H1 (cell line): ENCODE measurements around the gene CORO2B. TPM values are rescaled to one million over a fixed set of nuclear protein-coding genes. Genes with fewer than 3 reads are reported as not detected.

Source experiments
- CTCF ChIA-PET: fragments of 300-600 bp; sonication (Branson Sonifier 250); formaldehyde crosslinking; loops from one replicate; lab custom pipeline; 2021; ENCODE audit not compliant: partially characterized antibody; lab: Charles Lee
- POLR2A ChIA-PET: fragments of 300-600 bp; sonication (Branson Sonifier 250); formaldehyde crosslinking; loops from one replicate; lab custom pipeline; 2021; ENCODE audit warnings: inconsistent platforms; ENCODE audit not compliant: partially characterized antibody; lab: Charles Lee
- DNase-seq, 2 experiments: peaks; one replicate each; pipeline versions ENCODE4 v3.0.0 to v3.0.0-alpha.2; 2010 to 2022; ENCODE audit warnings: low spot score in 2 of 2, low read depth in 1 of 2, mixed read lengths in 1 of 2
- FAIRE-seq: peaks from 2 replicates; lab custom pipeline; 2011; peaks lifted over from hg19 to GRCh38; lab: Jason Lieb, UNC
- H2AFZ ChIP-seq: 2 replicates; pipeline ENCODE4 v1.8.1; 2012; ENCODE audit warnings: low read length, inconsistent platforms
- H2AK5ac ChIP-seq: 2 replicates; pipeline ENCODE4 v1.6.1; 2013; ENCODE audit warnings: low read depth, low read length
- H2BK120ac ChIP-seq: replicated peaks from 2 replicates; pipeline ENCODE3; 2013; ENCODE audit warnings: low read depth, low read length, inconsistent platforms
- H2BK12ac ChIP-seq: 2 replicates; pipeline ENCODE4 v1.6.1; 2013; ENCODE audit warnings: low read depth, low read length
- H2BK15ac ChIP-seq: 2 replicates; pipeline ENCODE4 v1.6.1; 2013; ENCODE audit warnings: low read length
- H2BK20ac ChIP-seq: 2 replicates; pipeline ENCODE4 v1.6.1; 2013; ENCODE audit warnings: low read length
- H2BK5ac ChIP-seq: 2 replicates; pipeline ENCODE4 v1.6.1; 2013; ENCODE audit warnings: low read depth, low read length
- H3K14ac ChIP-seq: 2 replicates; pipeline ENCODE4 v1.6.1; 2013; ENCODE audit warnings: inconsistent platforms; ENCODE audit not compliant: insufficient read length
- H3K18ac ChIP-seq: 2 replicates; pipeline ENCODE4 v1.6.1; 2013; ENCODE audit warnings: low read length; ENCODE audit errors: extremely low read depth
- H3K23ac ChIP-seq: 2 replicates; pipeline ENCODE4 v1.6.1; 2013; ENCODE audit warnings: inconsistent platforms; ENCODE audit not compliant: insufficient read length
- H3K23me2 ChIP-seq: 2 replicates; pipeline ENCODE4 v1.6.1; 2013; ENCODE audit warnings: low read depth, low read length
- H3K27ac ChIP-seq: 2 replicates; pipeline ENCODE4 v1.6.1; 2011; ENCODE audit warnings: low read depth, low read length, inconsistent platforms
- H3K27me3 ChIP-seq, 4 experiments: replicated peaks in 1 of 4; 1 replicate in 1 of 4; 2 replicates in 3 of 4; pipeline versions ENCODE4 v1.6.1 to v1.8.1; 2011 to 2013; ENCODE audit warnings: low read length in 3 of 4, mild to moderate bottlenecking in 3 of 4, inconsistent platforms in 2 of 4, mixed read lengths in 2 of 4, moderate library complexity in 1 of 4; ENCODE audit not compliant: control insufficient read depth in 3 of 4, insufficient read depth in 3 of 4; ENCODE audit errors: extremely low read depth in 1 of 4
- H3K36me3 ChIP-seq, 4 experiments: 2 replicates each; pipeline versions ENCODE4 v1.6.1 to v1.8.1; 2011 to 2013; ENCODE audit warnings: mild to moderate bottlenecking in 4 of 4, low read length in 3 of 4, moderate library complexity in 2 of 4, control low read depth in 1 of 4, inconsistent platforms in 1 of 4; ENCODE audit not compliant: insufficient read depth in 4 of 4, control insufficient read depth in 2 of 4
- H3K4ac ChIP-seq: replicated peaks from 2 replicates; pipeline ENCODE3; 2013; ENCODE audit warnings: low read length, low read depth, mixed read lengths, inconsistent platforms; ENCODE audit not compliant: insufficient read length
- H3K4me1 ChIP-seq, 4 experiments: replicated peaks in 1 of 4; 1 replicate in 1 of 4; 2 replicates in 3 of 4; pipeline versions ENCODE4 v1.6.1 to v1.8.1; 2011 to 2013; ENCODE audit warnings: low read length in 3 of 4, inconsistent platforms in 2 of 4, mixed read lengths in 1 of 4; ENCODE audit not compliant: insufficient read depth in 4 of 4, control insufficient read depth in 3 of 4
- H3K4me2 ChIP-seq, 2 experiments: 2 replicates each; pipeline versions ENCODE4 v1.6.1 to v1.8.1; 2011 to 2013; ENCODE audit warnings: low read depth in 2 of 2, low read length in 2 of 2, control low read depth in 1 of 2, inconsistent platforms in 1 of 2, mild to moderate bottlenecking in 1 of 2; ENCODE audit not compliant: insufficient read depth in 1 of 2
- H3K4me3 ChIP-seq, 4 experiments: fragments of 200-600, 300-600 bp in 1 of 4; sonication (generic), shearing (Covaris generic), sonication (Bioruptor Twin) in 1 of 4; 2 replicates each; pipeline versions ENCODE4 v1.5.1 to v1.8.1; 2011 to 2016; ENCODE audit warnings: low read length in 4 of 4, low read depth in 3 of 4, control low read depth in 2 of 4, inconsistent platforms in 2 of 4, mild to moderate bottlenecking in 2 of 4, mixed read lengths in 1 of 4, moderate library complexity in 1 of 4; ENCODE audit not compliant: insufficient read depth in 2 of 4; ENCODE audit errors: extremely low read depth in 1 of 4
- H3K56ac ChIP-seq: replicated peaks from 2 replicates; pipeline ENCODE3; 2013; ENCODE audit warnings: low read depth, mild to moderate bottlenecking, mixed read lengths, low read length, inconsistent platforms; ENCODE audit not compliant: insufficient read length
- H3K79me1 ChIP-seq: 2 replicates; pipeline ENCODE4 v1.6.1; 2013; ENCODE audit warnings: low read depth, low read length, control low read depth
- H3K79me2 ChIP-seq, 2 experiments: 2 replicates each; pipeline versions ENCODE4 v1.6.1 to v1.8.1; 2012 to 2013; ENCODE audit warnings: low read length in 2 of 2, mild to moderate bottlenecking in 2 of 2, inconsistent platforms in 1 of 2; ENCODE audit not compliant: insufficient read depth in 2 of 2, control insufficient read depth in 1 of 2
- H3K9ac ChIP-seq, 4 experiments: replicated peaks in 1 of 4; 1 replicate in 1 of 4; 2 replicates in 3 of 4; pipeline versions ENCODE4 v1.6.1 to v1.8.1; 2011 to 2013; ENCODE audit warnings: low read depth in 3 of 4, low read length in 3 of 4, control low read depth in 2 of 4, mild to moderate bottlenecking in 2 of 4, moderate library complexity in 2 of 4, inconsistent platforms in 1 of 4; ENCODE audit errors: extremely low read depth in 1 of 4
- H3K9me3 ChIP-seq, 2 experiments: 2 replicates each; pipeline versions ENCODE4 v1.6.1 to v1.8.1; 2012 to 2013; ENCODE audit warnings: mild to moderate bottlenecking in 2 of 2, moderate library complexity in 2 of 2, control low read depth in 1 of 2, inconsistent platforms in 1 of 2, low read depth in 1 of 2, low read length in 1 of 2, mixed read lengths in 1 of 2; ENCODE audit not compliant: insufficient read depth in 2 of 2
- H4K20me1 ChIP-seq, 2 experiments: replicated peaks in 1 of 2; 2 replicates each; pipeline versions ENCODE3 to v1.8.1; 2011 to 2013; ENCODE audit warnings: inconsistent platforms in 2 of 2, low read length in 2 of 2, mild to moderate bottlenecking in 1 of 2; ENCODE audit not compliant: insufficient read depth in 2 of 2, control insufficient read depth in 1 of 2
- H4K5ac ChIP-seq: 2 replicates; pipeline ENCODE4 v1.6.1; 2013; ENCODE audit warnings: low read length, low read depth, mixed read lengths, inconsistent platforms; ENCODE audit not compliant: insufficient read length
- H4K8ac ChIP-seq: 2 replicates; pipeline ENCODE4 v1.8.0; 2013; ENCODE audit warnings: mild to moderate bottlenecking, moderate library complexity, low read length, inconsistent platforms; ENCODE audit not compliant: insufficient read depth; ENCODE audit errors: extremely low read depth
- H4K91ac ChIP-seq: replicated peaks from 2 replicates; pipeline ENCODE3; 2013; ENCODE audit warnings: low read length, mixed read lengths, inconsistent platforms; ENCODE audit not compliant: insufficient read length
- BACH1 ChIP-seq: IDR thresholded peaks from 2 replicates; pipeline ENCODE4 v1.6.1; 2012; ENCODE audit warnings: low read length, improper control_type of control experiment
- CREB1 ChIP-seq: IDR thresholded peaks from 2 replicates; pipeline ENCODE4 v1.6.1; 2012; ENCODE audit warnings: inconsistent platforms
- CTBP2 ChIP-seq: IDR thresholded peaks from 2 replicates; pipeline ENCODE4 v1.7.0; 2011; ENCODE audit warnings: borderline replicate concordance, mild to moderate bottlenecking, moderate library complexity, mixed read lengths, low read length; ENCODE audit not compliant: insufficient read depth, insufficient read length
- GABPA ChIP-seq: IDR thresholded peaks from 2 replicates; pipeline ENCODE4 v1.6.1; 2011; ENCODE audit warnings: mild to moderate bottlenecking, low read length, moderate library complexity, borderline replicate concordance; ENCODE audit not compliant: insufficient read depth
- PHF8 ChIP-seq: fragments of 200-600 bp; sonication (generic); conservative IDR thresholded peaks from 2 replicates; pipeline ENCODE4 v1.7.1; 2012; ENCODE audit warnings: low read depth, mild to moderate bottlenecking, inconsistent platforms, low read length, moderate library complexity
- RAD21 ChIP-seq, 2 experiments: IDR thresholded peaks in 1 of 2; conservative IDR thresholded peaks in 1 of 2; 2 replicates each; pipeline ENCODE4 v1.6.1; 2011; ENCODE audit warnings: low read depth in 2 of 2, low read length in 2 of 2, improper control_type of control experiment in 1 of 2, inconsistent platforms in 1 of 2, mild to moderate bottlenecking in 1 of 2, moderate library complexity in 1 of 2
- SP2 ChIP-seq: IDR thresholded peaks from 2 replicates; pipeline ENCODE4 v1.6.1; 2012; ENCODE audit warnings: mild to moderate bottlenecking, low read length, inconsistent platforms
- TAF1 ChIP-seq: IDR thresholded peaks from 2 replicates; pipeline ENCODE4 v1.6.1; 2011; ENCODE audit warnings: mild to moderate bottlenecking, low read depth, low read length
- TBP ChIP-seq: IDR thresholded peaks from 2 replicates; pipeline ENCODE4 v1.6.1; 2011; ENCODE audit warnings: low read depth, low read length, improper control_type of control experiment
- TCF12 ChIP-seq: IDR thresholded peaks from 2 replicates; pipeline ENCODE4 v1.6.1; 2011; ENCODE audit warnings: low read depth, mild to moderate bottlenecking, low read length
- TEAD4 ChIP-seq: IDR thresholded peaks from 2 replicates; pipeline ENCODE4 v1.6.1; 2012; ENCODE audit warnings: low read depth, low read length, inconsistent platforms, mixed read lengths
- WGBS, 2 experiments: shearing (Covaris generic) in 1 of 2; methylation state at CpG; one replicate each; pipeline versions ENCODE4 v1.1.6 to v1.1.7; 2013 to 2015; ENCODE audit warnings: low lambda C conversion rate in 2 of 2, mixed read lengths in 2 of 2, inconsistent platforms in 1 of 2, low coverage in 1 of 2, missing lambda C conversion rate in 1 of 2; ENCODE audit not compliant: insufficient replicate concordance in 2 of 2, insufficient coverage in 1 of 2, insufficient read length in 1 of 2; ENCODE audit errors: extremely low coverage in 1 of 2, missing lambda C conversion rate in 1 of 2; 5-methylcytosine and 5-hydroxymethylcytosine counted together
- polyA plus RNA-seq, 7 experiments: library from polyadenylated mRNA; depleted of rRNA in 3 of 7; stranded (reverse) in 5 of 7; unstranded in 2 of 7; fragments of >200 nt in 5 of 7; fragments of 200-250 nt in 2 of 7; gene quantifications; 1 replicate in 5 of 7; 2 replicates in 1 of 7; 4 replicates in 1 of 7; pipeline versions ENCODE4 v1.2.1 to v1.2.3, GENCODE V29; 2011 to 2013; ENCODE audit warnings: missing spikeins in 2 of 7, mixed read lengths in 2 of 7
- total RNA-seq: library from RNA; stranded (reverse); fragmentation: NEBNext Ultra II Directional; extraction: Animal tissue kit (Norgen Biotek cat#: 25700); gene quantifications from 2 replicates; pipeline ENCODE4 v1.2.1, GENCODE V29; 2021

The CORO2B gene
- total and polyA plus RNA-seq, 2 of the 8 experiments (the other 6 are each of a cell fraction or from before 2014, with no cell fraction given): 3.4 to 6.7 TPM

DNA sequence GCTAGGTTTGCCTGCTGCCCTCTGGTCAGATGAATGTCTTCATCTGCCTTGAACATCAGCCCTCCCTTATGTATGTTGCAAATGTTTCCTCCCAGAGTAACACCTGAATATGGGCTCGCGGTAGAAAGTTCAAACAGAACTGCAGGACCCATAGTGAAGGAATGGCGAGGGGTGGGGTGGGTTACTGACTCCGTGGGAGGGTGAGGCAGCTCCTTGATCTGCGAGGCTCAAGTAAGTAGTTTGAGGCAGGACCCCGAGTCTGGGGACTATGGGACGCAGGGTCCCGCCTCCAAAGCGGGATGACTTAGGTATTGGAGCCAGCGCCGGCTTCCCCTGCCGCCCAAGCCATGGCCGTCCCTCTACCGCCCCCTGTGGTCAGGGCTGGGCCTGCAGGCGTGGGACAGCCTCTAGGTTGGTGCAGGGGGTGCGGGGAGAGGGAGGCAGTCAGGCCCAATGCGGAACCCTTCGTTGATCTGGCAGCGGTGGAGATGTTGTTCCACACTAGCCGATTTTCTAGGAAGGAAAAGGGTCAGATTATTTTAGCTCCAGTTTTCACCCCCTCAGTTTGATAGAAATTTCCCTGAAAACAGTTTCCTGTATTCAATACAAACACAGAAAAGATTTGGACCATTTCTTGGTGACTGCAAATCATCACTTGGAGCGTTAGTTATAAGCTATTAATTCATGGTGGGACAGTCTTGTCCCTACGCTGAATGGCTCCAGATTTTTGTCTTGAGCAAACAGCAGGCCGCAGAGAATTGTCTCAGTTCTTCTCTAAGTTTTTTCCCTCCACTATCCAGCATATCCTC, 72.3 kb downstream of the CORO2B start:
- H2BK120ac ChIP-seq: no peak overlapping the region
- peak overlapping the region; percentile 62; the same call in 1 of the 2 replicates for H2BK12ac ChIP-seq
- H3K79me2 ChIP-seq: no peaks in the 10 kb centered on the region
- H3K56ac ChIP-seq: no peak overlapping the region
- H3K14ac ChIP-seq: no peak overlapping the region
- no peaks in the 10 kb centered on the region for H3K27me3 ChIP-seq
- peak overlapping the region in 2 of 4 experiments; percentile 19 to 33; a peak in 2 of 8 replicates for H3K4me3 ChIP-seq
- H3K79me1 ChIP-seq: no peaks in the 10 kb centered on the region
- no peaks in the 10 kb centered on the region for H3K23me2 ChIP-seq
- H2BK5ac ChIP-seq: no peak overlapping the region
- H3K23ac ChIP-seq: no peak overlapping the region
- CTCF ChIA-PET: interaction anchor here (0.6 to 35.0 kb wide), 43 partner anchors 12 to 617 kb away, joined by 3 to 721 read pairs (median 5); no protein-coding TSS in a partner anchor
- H3K36me3 ChIP-seq: no peaks in the 10 kb centered on the region
- H2AK5ac ChIP-seq: no peak overlapping the region
- peak overlapping the region; percentile 18 for H4K5ac ChIP-seq
- H3K9ac ChIP-seq: no peak overlapping the region; a peak in 1 of 7 replicates
- POLR2A ChIA-PET: interaction anchor here (1.0 kb wide), 1 partner anchor 168 kb away, joined by 3 read pairs; no protein-coding TSS in a partner anchor
- H4K8ac ChIP-seq: peak overlapping the region; percentile 40; the same call in 1 of the 2 replicates
- H3K27ac ChIP-seq: no peak overlapping the region
- 24% methylated on average over 21 of the region's 23 CpGs; no CpG with 5 or more reads in 1 of the 2 experiments for WGBS, 2 experiments
- H3K4me1 ChIP-seq: peaks cover 6 to 19% (median 11%) of the 10 kb centered on the region in 4 experiments
- H2BK20ac ChIP-seq: peak overlapping the region; percentile 61; the same call in 1 of the 2 replicates
- H3K18ac ChIP-seq: peak overlapping the region; percentile 62
- H4K91ac ChIP-seq: no peak overlapping the region
- no peaks in the 10 kb centered on the region for H4K20me1 ChIP-seq
- no peaks in the 10 kb centered on the region for H3K9me3 ChIP-seq
- no peak overlapping the region for H3K4ac ChIP-seq
- peak overlapping the region in 1 of 2 experiments; percentile 50; a peak in 3 of 4 replicates for H3K4me2 ChIP-seq
- peak overlapping the region; percentile 88; the same call in 1 of the 2 replicates for H2BK15ac ChIP-seq
- FAIRE-seq: no peak
- H2AFZ ChIP-seq: peak overlapping the region; percentile 92
- peak; percentile 72 to 100 for DNase-seq
- TF ChIP-seq TAF1 (no peak), TCF12 (0 out of 2 replicates have a peak, but pooled peaks have one; percentile 19), PHF8 (no peak), CTBP2 (no peak), TBP (0 out of 2 replicates have a peak, but pooled peaks have one; percentile 19), BACH1 (0 out of 2 replicates have a peak, but pooled peaks have one; percentile 6), SP2 (no peak), RAD21 (IDR thresholded peaks at IDR 0.05 in 1 of 2, conservative IDR thresholded peaks at IDR 0.05 in 1 of 2; ENCODE audit: low read depth in 2 of 2, low read length in 2 of 2) (peak; percentile 81 to 90), CREB1 (peak; percentile 47; the same call in 1 of the 2 replicates), TEAD4 (no peak), GABPA (no peak; the same call in 1 of the 2 replicates)
